Uterus (tissue), 4 donors: Measurements from ENCODE around the gene TPRA1. TPM values are rescaled to one million over a fixed set of nuclear protein-coding genes. Genes with fewer than 3 reads are reported as not detected.

Source experiments
- DNase-seq, 2 donors: peaks; one replicate each; pipeline ENCODE4 v3.0.0-alpha.2; 2019 to 2020
- H3K27ac ChIP-seq, 2 donors: fragments of 200-600 bp; sonication (generic); 1 replicate in 1 of 2; 2 replicates in 1 of 2; pipeline ENCODE4 v1.5.1; 2016 to 2018
- H3K27me3 ChIP-seq, 2 donors: fragments of 200-600 bp; sonication (generic); one replicate each; pipeline ENCODE4 v1.5.1; 2018 to 2019; ENCODE audit warnings: control low read depth in 1 of 2
- H3K36me3 ChIP-seq, 2 donors: fragments of 200-600 bp; sonication (generic); one replicate each; pipeline ENCODE4 v1.5.1; 2019; ENCODE audit warnings: control low read depth in 1 of 2
- H3K4me1 ChIP-seq, 2 donors: fragments of 200-600 bp; sonication (generic); one replicate each; pipeline ENCODE4 v1.5.1; 2018 to 2019; ENCODE audit warnings: control low read depth in 1 of 2
- H3K4me3 ChIP-seq, 2 donors: fragments of 200-600 bp; sonication (generic); 1 replicate in 1 of 2; 2 replicates in 1 of 2; pipeline ENCODE4 v1.5.1; 2018 to 2019; ENCODE audit warnings: mild to moderate bottlenecking in 1 of 2
- H3K9me3 ChIP-seq, 2 donors: fragments of 200-600 bp; sonication (generic); one replicate each; pipeline ENCODE4 v1.5.1; 2019; ENCODE audit warnings: control low read depth in 1 of 2
- POLR2A ChIP-seq, 2 donors: fragments of 450-650 bp; IDR thresholded peaks; one replicate each; pipeline ENCODE4 v1.6.1; 2016; ENCODE audit warnings: antibody characterized with exemption in 2 of 2, mild to moderate bottlenecking in 1 of 2, moderate library complexity in 1 of 2
- intact Hi-C: fragments of 100-400 bp; cut with DNase I; formaldehyde crosslinking; loops from one replicate; pipeline ENCODE4 v1.15.1; 2023; ENCODE audit warnings: low total_unique reads
- total RNA-seq, 4 donors: library from RNA; depleted of rRNA in 3 of 4; stranded (reverse); fragments of >200 nt in 3 of 4; gene quantifications; one replicate each; pipeline versions ENCODE4 v1.1.0 to v1.2.4, GENCODE V29; 2014 to 2023
- TF ChIP-seq, protein P1 (sequence below), 4 experiments: fragments of 200-600 bp in 2 of 4; fragments of 450-650 bp in 2 of 4; sonication (generic) in 2 of 4; IDR thresholded peaks; one replicate each; pipeline ENCODE4 v1.5.1; 2016 to 2019; ENCODE audit warnings: antibody characterized with exemption in 4 of 4, mild to moderate bottlenecking in 2 of 4, moderate library complexity in 1 of 4
- donor health status: DM: yes; HTN: yes; CAD: no.

TPRA1 gene
- total RNA-seq, 4 donors from 2014 or later: 22.4 to 72.5 (median 37.7) TPM

DNA sequence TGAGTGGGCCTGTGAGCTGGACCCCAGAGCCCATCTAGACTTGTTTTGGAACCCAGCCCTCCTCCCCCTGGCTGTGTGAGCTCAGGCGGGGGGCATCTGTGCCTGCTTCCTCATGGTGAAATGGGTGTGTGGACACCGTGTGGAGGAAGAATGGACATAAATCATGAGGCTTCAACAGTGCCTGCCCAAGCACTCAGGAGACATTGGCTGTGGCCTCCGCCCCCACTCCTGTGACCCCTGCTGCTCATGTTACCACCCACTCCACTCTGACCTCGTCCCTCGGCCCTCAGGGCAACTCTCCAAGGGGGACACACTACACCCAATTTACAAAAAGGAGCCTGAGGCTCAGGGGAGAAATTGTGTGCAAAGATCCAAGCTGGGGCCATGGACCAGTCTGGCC, 16.6 kb downstream of the TPRA1 start:
- no peaks in the 10 kb centered on the region for H3K9me3 ChIP-seq
- intact Hi-C loops: no loop called here
- no peak overlapping the region for H3K4me3 ChIP-seq
- H3K4me1 ChIP-seq: peaks cover 0 to 4% of the 10 kb centered on the region in 2 donors
- H3K27me3 ChIP-seq: no peaks in the 10 kb centered on the region
- H3K27ac ChIP-seq: no peak overlapping the region
- DNase-seq: no peak
- no peaks in the 10 kb centered on the region for H3K36me3 ChIP-seq
- TF ChIP-seq, protein P1, sequence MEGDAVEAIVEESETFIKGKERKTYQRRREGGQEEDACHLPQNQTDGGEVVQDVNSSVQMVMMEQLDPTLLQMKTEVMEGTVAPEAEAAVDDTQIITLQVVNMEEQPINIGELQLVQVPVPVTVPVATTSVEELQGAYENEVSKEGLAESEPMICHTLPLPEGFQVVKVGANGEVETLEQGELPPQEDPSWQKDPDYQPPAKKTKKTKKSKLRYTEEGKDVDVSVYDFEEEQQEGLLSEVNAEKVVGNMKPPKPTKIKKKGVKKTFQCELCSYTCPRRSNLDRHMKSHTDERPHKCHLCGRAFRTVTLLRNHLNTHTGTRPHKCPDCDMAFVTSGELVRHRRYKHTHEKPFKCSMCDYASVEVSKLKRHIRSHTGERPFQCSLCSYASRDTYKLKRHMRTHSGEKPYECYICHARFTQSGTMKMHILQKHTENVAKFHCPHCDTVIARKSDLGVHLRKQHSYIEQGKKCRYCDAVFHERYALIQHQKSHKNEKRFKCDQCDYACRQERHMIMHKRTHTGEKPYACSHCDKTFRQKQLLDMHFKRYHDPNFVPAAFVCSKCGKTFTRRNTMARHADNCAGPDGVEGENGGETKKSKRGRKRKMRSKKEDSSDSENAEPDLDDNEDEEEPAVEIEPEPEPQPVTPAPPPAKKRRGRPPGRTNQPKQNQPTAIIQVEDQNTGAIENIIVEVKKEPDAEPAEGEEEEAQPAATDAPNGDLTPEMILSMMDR (IDR thresholded peaks at IDR 0.05): no peak
- no peak for TF ChIP-seq POLR2A (IDR thresholded peaks at IDR 0.05)

DNA sequence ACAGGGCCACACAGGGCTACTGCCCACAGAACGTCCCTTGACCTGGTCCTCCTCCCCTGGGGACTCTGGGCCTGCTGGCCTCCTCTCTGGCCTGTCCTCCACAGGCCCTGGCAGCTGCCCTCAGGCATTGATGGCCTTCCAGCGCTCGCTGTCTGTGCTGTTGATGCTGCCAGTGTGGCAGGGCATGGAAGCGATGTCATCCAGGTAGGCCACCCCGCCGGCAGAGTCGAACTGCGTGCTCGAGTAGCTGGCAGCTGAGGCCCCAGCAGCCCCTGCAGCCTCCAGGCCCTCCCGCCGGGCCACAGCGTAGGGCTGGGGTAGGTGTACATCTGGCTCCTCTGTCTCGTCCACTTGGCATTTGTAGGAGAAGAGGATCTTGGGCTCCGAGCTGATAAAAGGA, 17.1 kb downstream of the TPRA1 start:
- Histone ChIP-seq H3K4me1 (peaks cover 0 to 4% of the 10 kb centered on the region in 2 donors), H3K27me3 (no peaks in the 10 kb centered on the region), H3K9me3 (no peaks in the 10 kb centered on the region), H3K36me3 (no peaks in the 10 kb centered on the region), H3K4me3 (no peak overlapping the region), H3K27ac (no peak overlapping the region)
- intact Hi-C loops: no loop called here
- DNase-seq: no peak
- TF ChIP-seq POLR2A (IDR thresholded peaks at IDR 0.05): no peak
- TF ChIP-seq, protein P1 (IDR thresholded peaks at IDR 0.05): no peak

DNA sequence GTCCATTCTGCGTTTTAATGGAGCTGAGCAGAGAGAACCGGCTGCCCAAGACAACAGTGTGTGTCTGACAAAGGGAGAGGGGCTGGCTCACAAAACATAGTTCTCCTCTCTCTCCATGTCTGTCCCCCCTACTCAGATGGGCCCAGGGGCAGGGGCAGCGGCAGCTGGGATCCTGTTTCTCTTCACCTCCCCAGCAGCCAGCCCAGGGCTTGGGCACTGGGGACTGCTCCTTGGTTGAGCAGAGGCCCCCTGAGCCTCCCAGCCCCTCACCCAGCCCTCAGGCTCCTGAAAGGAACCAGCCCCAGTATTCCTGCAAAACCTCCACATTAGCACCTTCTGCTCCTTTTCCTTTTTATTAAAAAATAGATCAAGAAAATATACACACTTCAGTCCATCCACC, 17.8 kb downstream of the TPRA1 start:
- H3K27ac ChIP-seq: no peak overlapping the region
- no peak overlapping the region for H3K4me3 ChIP-seq
- intact Hi-C loops: no loop called here
- H3K36me3 ChIP-seq: no peaks in the 10 kb centered on the region
- H3K27me3 ChIP-seq: no peaks in the 10 kb centered on the region
- peaks cover 0 to 4% of the 10 kb centered on the region in 2 donors for H3K4me1 ChIP-seq
- no peak for DNase-seq
- no peaks in the 10 kb centered on the region for H3K9me3 ChIP-seq
- TF ChIP-seq POLR2A (IDR thresholded peaks at IDR 0.05): no peak
- TF ChIP-seq, protein P1 (IDR thresholded peaks at IDR 0.05): no peak

DNA sequence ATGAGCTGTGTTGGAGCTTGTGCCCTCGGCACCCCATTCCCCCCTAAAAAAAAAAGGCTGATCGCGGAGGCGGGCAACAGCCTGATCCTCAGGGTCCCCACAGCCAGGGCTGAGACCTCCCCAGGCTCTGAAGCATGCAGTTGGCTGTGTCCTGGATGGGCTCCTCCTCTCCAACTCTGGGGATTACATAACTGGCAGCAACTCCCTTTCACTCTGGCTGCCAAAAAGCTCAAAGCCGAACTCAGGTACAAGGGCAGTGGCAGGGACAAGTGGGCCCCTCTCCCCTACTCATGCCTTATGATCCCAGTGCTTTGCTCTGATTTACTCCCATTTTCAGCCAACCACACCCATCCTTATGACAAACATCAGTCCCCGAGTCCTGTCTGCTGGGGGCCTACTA, 18.3 kb downstream of the TPRA1 start:
- Histone ChIP-seq H3K27ac (no peak overlapping the region), H3K4me1 (peaks cover 0 to 4% of the 10 kb centered on the region in 2 donors), H3K36me3 (no peaks in the 10 kb centered on the region), H3K4me3 (no peak overlapping the region), H3K27me3 (no peaks in the 10 kb centered on the region), H3K9me3 (no peaks in the 10 kb centered on the region)
- TF ChIP-seq, protein P1 (IDR thresholded peaks at IDR 0.05): no peak
- no peak for TF ChIP-seq POLR2A (IDR thresholded peaks at IDR 0.05)
- DNase-seq: no peak
- intact Hi-C loops: no loop called here

DNA sequence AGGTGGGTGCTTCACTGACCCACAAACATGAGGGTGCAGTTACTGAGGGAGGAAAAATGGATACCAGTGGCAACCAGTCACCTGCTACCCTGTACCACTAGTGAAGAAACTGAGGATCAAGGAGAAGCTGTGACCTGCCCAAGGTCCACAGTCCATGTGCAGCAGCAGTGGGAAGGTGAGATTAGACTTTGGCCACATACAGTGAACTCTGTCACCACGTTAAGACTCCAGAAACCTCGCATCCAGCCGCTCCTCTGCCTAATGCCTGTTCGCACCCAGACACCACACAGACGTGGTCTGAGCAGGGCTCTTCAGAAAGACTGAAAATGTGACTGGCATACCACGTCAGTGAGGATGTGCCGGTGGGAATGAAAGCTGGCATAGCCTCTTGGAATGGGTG, 20.0 kb downstream of the TPRA1 start:
- DNase-seq: no peak
- peaks cover 0 to 4% of the 10 kb centered on the region in 2 donors for H3K4me1 ChIP-seq
- no peaks in the 10 kb centered on the region for H3K27me3 ChIP-seq
- H3K36me3 ChIP-seq: no peaks in the 10 kb centered on the region
- no peak overlapping the region for H3K4me3 ChIP-seq
- no peak overlapping the region for H3K27ac ChIP-seq
- H3K9me3 ChIP-seq: no peaks in the 10 kb centered on the region
- TF ChIP-seq, protein P1 (IDR thresholded peaks at IDR 0.05): no peak
- no peak for TF ChIP-seq POLR2A (IDR thresholded peaks at IDR 0.05)
- intact Hi-C loops: no loop called here
